IPS DF 6.9 (cell line): ENCODE results near the gene LAMP2.
"Not testable (repeated sequence)": the region's sequence is repeated elsewhere in the genome, so short reads cannot be mapped to it uniquely, and the experiment has no call there.

ENCODE experiments used
- DNase-seq: peaks from one replicate; pipeline ENCODE4 v3.0.0-alpha.2; 2013; ENCODE audit warnings: low read depth, low spot score
- H3K27ac ChIP-seq: one replicate; pipeline ENCODE4 v1.5.1; 2013; ENCODE audit warnings: low read length, control low read depth
- H3K27me3 ChIP-seq: 2 replicates; pipeline ENCODE4 v1.6.1; 2013; ENCODE audit warnings: mild to moderate bottlenecking, low read length; ENCODE audit not compliant: control insufficient read depth, insufficient read depth
- H3K36me3 ChIP-seq: 2 replicates; pipeline ENCODE4 v1.6.1; 2013; ENCODE audit warnings: low read length; ENCODE audit not compliant: control insufficient read depth, insufficient read depth
- H3K4me1 ChIP-seq: 2 replicates; pipeline ENCODE4 v1.6.1; 2013; ENCODE audit warnings: low read length; ENCODE audit not compliant: control insufficient read depth, insufficient read depth
- H3K4me3 ChIP-seq: 2 replicates; pipeline ENCODE4 v1.5.1; 2013; ENCODE audit warnings: mild to moderate bottlenecking, low read length
- H3K9me3 ChIP-seq: 2 replicates; pipeline ENCODE4 v1.6.1; 2013; ENCODE audit warnings: low read length, inconsistent platforms; ENCODE audit not compliant: control insufficient read depth, insufficient read depth
- WGBS: extraction: QIAGEN DNeasy Blood & Tissue Kit; methylation state at CpG from one replicate; pipeline ENCODE4 v1.1.7; 2013; ENCODE audit warnings: mixed read lengths, missing lambda C conversion rate; ENCODE audit not compliant: insufficient read length, insufficient coverage; 5-methylcytosine and 5-hydroxymethylcytosine counted together

LAMP2 gene

DNA sequence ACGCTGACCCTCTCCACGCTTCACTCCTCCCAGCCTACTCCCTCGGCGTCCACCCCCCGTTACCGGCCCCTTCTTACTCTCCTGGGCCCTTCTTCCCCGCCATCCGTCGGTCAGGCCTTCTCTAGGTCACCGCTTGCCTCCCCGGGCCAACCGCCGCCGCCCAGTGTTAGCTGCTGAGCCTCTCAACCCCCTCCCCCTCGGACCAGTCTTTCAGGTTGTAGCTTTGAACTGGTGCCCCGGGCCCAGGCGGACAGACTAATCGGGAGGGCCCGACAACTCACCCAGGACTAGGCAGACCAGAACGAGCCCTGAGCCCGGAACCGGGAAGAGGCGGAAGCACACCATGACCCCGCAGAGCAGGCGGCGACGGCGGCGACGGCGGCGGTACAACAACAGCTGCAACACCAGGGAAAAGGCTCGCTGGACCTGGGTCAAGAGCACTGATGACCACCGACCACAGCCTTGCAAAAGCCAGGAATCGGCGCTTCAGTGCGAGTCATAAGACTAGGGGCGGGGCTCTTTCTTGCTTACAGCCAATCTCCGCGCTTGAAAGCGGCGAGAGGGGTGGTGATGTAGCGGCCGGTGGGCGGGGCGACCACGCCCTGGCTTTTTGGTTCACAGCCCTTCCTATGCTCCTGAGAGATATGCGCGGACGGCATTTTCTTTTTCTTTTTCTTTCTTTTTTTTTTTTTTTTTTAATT is at the start of gene LAMP2:
Gene LAMP2, minus strand, starts transcription at position 472 of the 701 bp plus-strand sequence. Its CDS starts 127 bp downstream, at position 345.
- Histone ChIP-seq H3K36me3 (no peaks in the 10 kb centered on the region), H3K27ac (no peak within 1 kb of the TSS), H3K4me1 (no peaks in the 10 kb centered on the region), H3K27me3 (no peaks in the 10 kb centered on the region), H3K4me3 (peak within 1 kb of the TSS; percentile 98; the same call in 1 of the 2 replicates), H3K9me3 (no peaks in the 10 kb centered on the region)
- peak; percentile 64 for DNase-seq
- WGBS, result no CpG with 5 or more reads among the region's 50 CpGs

DNA sequence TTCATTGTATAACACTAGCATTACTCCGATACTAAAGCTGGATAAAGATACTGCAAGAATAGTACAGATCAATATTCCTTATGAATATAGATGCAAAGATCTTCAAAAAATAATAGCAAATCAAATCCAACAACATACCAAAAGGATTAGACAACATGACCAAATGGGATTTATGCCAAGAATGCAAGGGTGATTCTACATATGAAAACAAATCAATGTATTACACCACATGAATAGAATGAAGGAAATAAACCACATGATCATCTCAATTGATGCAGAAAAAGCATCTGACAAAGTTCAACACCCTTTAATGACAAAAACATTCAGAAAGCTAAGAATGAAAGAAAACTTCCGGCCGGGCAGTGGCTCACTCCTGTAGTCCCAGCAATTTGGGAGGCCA is 48.8 kb upstream of the LAMP2 start:
- WGBS, result no CpG with 5 or more reads among the region's 3 CpGs
- Histone ChIP-seq H3K27ac (no peak overlapping the region), H3K27me3 (no peaks in the 10 kb centered on the region), H3K4me1 (no peaks in the 10 kb centered on the region), H3K36me3 (no peaks in the 10 kb centered on the region), H3K4me3 (no peak overlapping the region), H3K9me3 (no peaks in the 10 kb centered on the region)
- no peak for DNase-seq

DNA sequence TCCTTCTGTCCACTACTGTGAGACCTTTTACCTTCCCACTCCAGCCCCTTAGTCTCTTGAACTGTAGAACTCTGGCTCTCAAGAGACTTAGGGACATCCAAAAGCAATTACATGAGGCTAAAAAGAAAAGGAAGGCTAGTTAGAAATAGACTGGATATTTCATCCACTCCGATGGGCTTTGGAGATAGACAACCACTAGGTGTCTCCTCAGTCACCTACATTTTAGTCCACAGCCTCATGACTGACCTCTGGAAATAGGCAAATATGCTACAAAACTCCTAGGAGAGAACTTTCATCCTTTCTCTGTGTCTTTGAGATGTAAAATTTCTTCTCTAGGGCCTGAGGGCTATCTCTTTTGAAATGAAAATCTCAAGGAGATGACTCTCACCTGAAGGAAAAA is 45.1 kb upstream of the LAMP2 start:
- Histone ChIP-seq H3K9me3 (no peaks in the 10 kb centered on the region), H3K27ac (no peak overlapping the region), H3K4me3 (no peak overlapping the region), H3K4me1 (no peaks in the 10 kb centered on the region), H3K36me3 (no peaks in the 10 kb centered on the region), H3K27me3 (no peaks in the 10 kb centered on the region)
- DNase-seq, result peak; percentile 4
- WGBS, result no CpG with 5 or more reads among the region's 1 CpG

DNA sequence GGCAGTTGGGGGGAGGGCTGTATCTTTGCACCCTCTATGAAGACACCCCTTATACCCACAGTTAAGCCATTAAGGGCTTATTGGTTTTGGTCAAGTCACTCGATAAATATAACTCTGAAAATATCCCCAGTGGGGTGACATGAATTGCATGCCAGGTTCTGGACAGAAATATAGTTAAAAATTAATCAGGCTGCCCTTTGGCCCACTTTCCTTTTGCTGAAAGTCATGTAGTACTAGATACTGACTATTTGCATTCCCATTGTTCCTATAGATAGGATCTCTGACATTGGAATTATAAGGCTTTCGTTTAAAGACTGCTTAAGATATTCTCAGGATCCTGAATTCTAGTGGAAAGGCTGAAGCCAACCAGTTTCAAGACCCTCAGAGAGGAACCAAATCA is 43.5 kb upstream of the LAMP2 start:
- DNase-seq, result no peak
- H3K4me1 ChIP-seq, result no peaks in the 10 kb centered on the region
- H3K27ac ChIP-seq, result no peak overlapping the region
- no peaks in the 10 kb centered on the region for H3K9me3 ChIP-seq
- no peak overlapping the region for H3K4me3 ChIP-seq
- no CpG with 5 or more reads among the region's 2 CpGs for WGBS
- H3K36me3 ChIP-seq, result no peaks in the 10 kb centered on the region
- H3K27me3 ChIP-seq, result no peaks in the 10 kb centered on the region

DNA sequence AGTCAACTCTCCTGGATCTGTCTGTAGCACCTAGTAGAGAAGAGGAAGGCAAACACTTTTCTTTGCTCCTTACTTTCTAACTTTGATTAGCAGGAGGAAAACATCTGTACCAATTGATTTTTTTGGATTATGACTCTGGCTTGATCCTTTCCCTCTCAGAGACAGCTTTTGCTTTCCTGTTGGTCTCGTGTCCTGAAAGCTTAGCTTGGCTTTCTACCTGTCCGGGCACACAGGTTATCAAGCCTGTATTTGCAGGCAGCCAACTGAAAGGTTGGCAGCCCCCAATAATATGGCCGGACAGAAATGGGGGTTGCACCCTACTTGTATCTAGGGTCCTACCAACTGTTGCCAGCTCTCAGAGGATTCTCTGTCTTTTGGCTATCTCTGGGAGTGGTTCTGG is 43.1 kb upstream of the LAMP2 start:
- no peak for DNase-seq
- Histone ChIP-seq H3K9me3 (no peaks in the 10 kb centered on the region), H3K4me1 (no peaks in the 10 kb centered on the region), H3K4me3 (no peak overlapping the region), H3K36me3 (no peaks in the 10 kb centered on the region), H3K27ac (no peak overlapping the region), H3K27me3 (no peaks in the 10 kb centered on the region)
- WGBS, result no CpG with 5 or more reads among the region's 3 CpGs

DNA sequence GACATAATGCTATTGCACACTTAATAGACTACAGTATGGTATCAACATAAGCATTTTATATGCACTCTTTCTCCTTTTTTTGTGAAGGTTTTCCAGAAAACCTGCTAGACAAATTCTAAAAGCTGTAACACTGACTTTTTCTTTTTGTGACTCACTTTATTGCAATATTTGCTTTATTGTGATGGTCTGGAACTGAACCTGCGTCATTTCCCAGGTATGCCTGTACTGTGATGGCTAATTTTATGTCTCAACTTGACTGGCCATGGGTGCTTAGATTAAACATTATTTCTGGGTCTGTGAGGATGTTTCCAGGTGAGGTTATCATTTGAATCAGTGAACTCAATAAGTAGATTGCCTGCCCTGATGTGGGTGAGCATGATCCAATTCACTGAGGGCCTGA is 35.5 kb upstream of the LAMP2 start:
- Histone ChIP-seq H3K27me3 (no peaks in the 10 kb centered on the region), H3K4me1 (no peaks in the 10 kb centered on the region), H3K36me3 (no peaks in the 10 kb centered on the region), H3K27ac (no peak overlapping the region), H3K4me3 (no peak overlapping the region), H3K9me3 (no peaks in the 10 kb centered on the region)
- no CpG with 5 or more reads among the region's 1 CpG for WGBS
- no peak for DNase-seq

DNA sequence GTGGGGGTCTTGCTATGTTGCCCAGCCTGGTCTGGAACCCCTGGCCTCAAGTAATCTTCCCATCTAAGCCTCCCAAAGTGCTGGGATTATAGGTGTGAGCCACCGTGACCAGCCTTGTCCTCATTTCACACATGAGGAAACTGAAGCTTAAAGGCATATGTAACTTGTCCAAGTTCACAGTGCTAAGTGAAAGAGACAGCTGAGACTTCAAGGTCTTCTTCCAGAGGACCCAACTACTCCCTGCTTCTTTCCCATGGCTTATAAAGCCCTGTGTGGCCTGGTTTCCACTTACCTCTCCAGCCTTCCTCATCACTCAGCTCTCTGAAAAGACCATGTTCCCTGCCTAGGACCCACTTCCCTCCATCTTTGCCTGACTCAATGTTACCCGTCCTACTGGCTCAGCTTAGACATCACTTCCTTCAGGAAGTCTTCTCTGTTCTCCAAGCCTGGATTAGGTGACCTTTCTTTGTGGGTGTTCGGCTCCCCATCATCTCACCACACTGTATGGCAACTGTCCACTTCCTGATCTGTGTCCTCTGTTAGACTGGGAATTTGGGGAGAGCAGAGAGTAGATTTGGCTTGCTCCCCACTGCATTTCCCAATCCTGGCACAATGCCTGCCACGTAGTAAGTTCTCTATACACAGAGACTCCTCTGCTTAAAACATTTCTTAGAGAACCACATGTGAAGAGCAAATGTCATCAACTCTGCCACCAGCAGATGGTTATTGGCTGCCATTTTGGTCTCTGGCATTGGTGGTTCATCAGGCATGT is 30.4 kb upstream of the LAMP2 start:
- Histone ChIP-seq H3K27ac (no peak overlapping the region), H3K9me3 (no peaks in the 10 kb centered on the region), H3K4me1 (no peaks in the 10 kb centered on the region), H3K36me3 (no peaks in the 10 kb centered on the region), H3K27me3 (no peaks in the 10 kb centered on the region), H3K4me3 (no peak overlapping the region)
- DNase-seq, result no peak
- no CpG with 5 or more reads among the region's 4 CpGs for WGBS

DNA sequence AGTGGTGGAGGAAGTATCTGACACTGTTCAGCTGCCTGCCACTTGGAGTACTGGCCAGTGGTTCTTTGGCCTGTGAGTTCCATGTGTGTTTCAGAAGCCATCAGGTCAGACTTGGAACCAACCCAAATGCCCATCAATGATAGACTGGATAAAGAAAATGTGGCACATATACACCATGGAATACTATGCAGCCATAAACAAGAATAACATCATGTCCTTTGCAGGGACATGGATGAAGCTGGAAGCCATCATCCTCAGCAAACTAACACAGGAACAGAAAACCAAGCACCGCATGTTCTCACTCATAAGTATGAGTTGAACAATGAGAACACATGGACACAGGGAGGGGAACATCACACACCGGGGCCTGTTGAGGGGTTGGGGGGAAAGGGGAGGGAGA is 21.0 kb upstream of the LAMP2 start:
- H3K9me3 ChIP-seq, DNase-seq, H3K27me3 ChIP-seq, H3K36me3 ChIP-seq, H3K4me1 ChIP-seq, H3K27ac ChIP-seq, H3K4me3 ChIP-seq: not testable (repeated sequence)
- no CpG with 5 or more reads among the region's 2 CpGs for WGBS

DNA sequence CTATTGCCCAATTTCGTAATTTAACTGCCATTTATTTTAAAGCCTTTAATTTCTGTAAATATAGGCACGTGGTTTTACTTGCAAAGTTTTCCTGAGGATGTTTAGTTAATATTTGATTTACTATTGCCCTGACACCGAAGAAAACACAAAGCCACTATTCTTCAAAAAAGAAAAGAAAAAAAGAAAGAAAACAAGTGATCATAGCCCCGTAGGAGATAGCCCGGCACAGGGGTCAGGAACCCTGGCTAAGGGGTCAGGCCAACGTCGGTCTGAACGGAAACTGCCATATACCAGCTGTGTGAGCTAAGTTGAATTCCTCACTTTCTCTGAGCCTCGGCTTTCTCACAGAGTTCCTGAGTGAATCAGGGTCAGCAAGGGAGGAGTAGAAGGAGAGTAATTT is 17.7 kb upstream of the LAMP2 start:
- no CpG with 5 or more reads among the region's 9 CpGs for WGBS

DNA sequence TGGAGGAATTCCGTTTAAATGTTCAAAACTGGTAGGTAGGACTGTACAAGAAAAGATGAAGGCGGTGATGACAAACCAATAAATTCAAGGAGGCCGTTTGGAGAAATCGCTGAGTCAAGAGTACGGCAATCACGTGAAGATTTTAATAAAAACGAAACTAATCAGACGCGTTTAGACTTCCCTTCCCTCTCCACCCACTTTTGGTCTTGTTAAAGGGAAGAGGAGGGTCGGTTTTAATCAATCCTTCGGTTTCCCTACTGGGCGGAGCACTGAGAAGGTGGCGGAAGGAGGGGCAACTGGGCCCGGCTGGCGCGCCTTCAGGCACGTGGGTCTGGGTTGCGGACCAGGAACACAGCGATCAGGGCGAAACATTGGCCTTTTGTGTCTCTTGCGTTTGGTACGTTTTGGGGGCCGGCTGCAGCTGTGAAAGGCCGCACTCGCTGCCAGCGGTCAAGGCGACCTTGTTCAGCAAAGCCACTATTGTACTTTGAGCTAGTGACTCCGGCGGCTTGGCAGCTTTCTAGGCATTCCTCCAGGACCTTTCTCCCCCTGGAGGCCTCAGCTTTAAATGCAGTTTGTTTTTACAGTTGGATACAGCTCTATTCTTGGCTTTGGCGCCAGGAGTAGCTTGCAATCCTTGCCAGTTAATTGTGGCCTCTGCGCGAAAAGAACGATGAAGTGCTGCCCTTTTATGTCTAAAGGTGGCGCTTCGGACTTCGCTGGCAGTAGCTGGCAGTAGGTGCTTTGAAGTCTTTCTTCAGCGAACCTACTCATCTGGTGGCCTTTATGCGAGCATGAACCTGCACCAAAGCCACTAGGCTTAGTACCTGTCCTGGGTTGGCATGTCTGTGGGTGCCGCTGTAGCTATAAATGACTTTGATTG is 16.8 kb upstream of the LAMP2 start:
- no peaks in the 10 kb centered on the region for H3K9me3 ChIP-seq
- peak; percentile 31 for DNase-seq
- peak overlapping the region; percentile 49; the same call in 1 of the 2 replicates for H3K4me3 ChIP-seq
- H3K27me3 ChIP-seq, result no peaks in the 10 kb centered on the region
- no peaks in the 10 kb centered on the region for H3K4me1 ChIP-seq
- H3K36me3 ChIP-seq, result no peaks in the 10 kb centered on the region
- no peak overlapping the region for H3K27ac ChIP-seq
- WGBS, result no CpG with 5 or more reads among the region's 39 CpGs

More for the DNA sequence above, 17.7 kb upstream of the LAMP2 start:
- Histone ChIP-seq H3K27ac (no peak overlapping the region), H3K4me3 (no peak overlapping the region), H3K9me3 (no peaks in the 10 kb centered on the region), H3K27me3 (no peaks in the 10 kb centered on the region), H3K4me1 (no peaks in the 10 kb centered on the region), H3K36me3 (no peaks in the 10 kb centered on the region)
- DNase-seq, result no peak
